HL-60 (cell line): ENCODE measurements around the gene IGFN1.
"Not testable (repeated sequence)": the region's sequence is repeated elsewhere in the genome, so short reads cannot be mapped to it uniquely, and the experiment has no call there.

Source experiments
- DNase-seq, 2 experiments: peaks; one replicate each; pipeline ENCODE4 v3.0.0-alpha.2; 2010 to 2020; ENCODE audit warnings: low read depth in 1 of 2, low spot score in 1 of 2
- H3K27ac ChIP-seq: fragments of 250-450 bp; sonication (Bioruptor Pico); replicated peaks from 2 replicates; pipeline ENCODE4 v1.5.1; 2020; ENCODE audit warnings: mild to moderate bottlenecking, moderate library complexity
- H3K27me3 ChIP-seq: fragments of 250-450 bp; sonication (Bioruptor Pico); 2 replicates; pipeline ENCODE4 v1.5.1; 2021; ENCODE audit warnings: mild to moderate bottlenecking, moderate library complexity; ENCODE audit not compliant: insufficient read depth, poor library complexity, severe bottlenecking
- H3K4me3 ChIP-seq: replicated peaks from 2 replicates; pipeline ENCODE4 v1.5.1; 2011; ENCODE audit warnings: mild to moderate bottlenecking, control low read depth, low read length; ENCODE audit not compliant: insufficient read depth
- CTCF ChIP-seq: IDR thresholded peaks from one replicate; pipeline ENCODE4 v1.5.1; 2011; ENCODE audit warnings: low read length, control low read depth, inconsistent platforms; ENCODE audit not compliant: insufficient read depth
- GABPA ChIP-seq: IDR thresholded peaks from 2 replicates; pipeline ENCODE4 v1.6.1; 2012; ENCODE audit warnings: low read depth
- POLR2AphosphoS5 ChIP-seq: IDR thresholded peaks from 2 replicates; pipeline ENCODE4 v1.6.1; 2012; ENCODE audit warnings: low read depth
- REST ChIP-seq: IDR thresholded peaks from 2 replicates; pipeline ENCODE4 v1.6.1; 2012; ENCODE audit warnings: low read depth; ENCODE audit not compliant: insufficient replicate concordance
- SPI1 ChIP-seq: IDR thresholded peaks from 2 replicates; pipeline ENCODE4 v1.6.1; 2012; ENCODE audit warnings: low read depth, mild to moderate bottlenecking, borderline replicate concordance

Gene IGFN1

GRCh38 chr1:201255479-201256362 lies 65.1 kb downstream of the IGFN1 start:
- Histone ChIP-seq H3K27ac (no peak overlapping the region), H3K4me3 (no peak overlapping the region), H3K27me3 (peaks cover 11% of the 10 kb centered on the region)
- TF ChIP-seq GABPA (no peak), POLR2AphosphoS5 (no peak), REST (no peak), SPI1 (no peak), CTCF (no peak)
- DNase-seq: no peak

- not testable (repeated sequence) for H3K27ac ChIP-seq, H3K4me3 ChIP-seq, DNase-seq
- H3K27me3 ChIP-seq: peaks cover 16% of the 10 kb centered on the region
Measured at GRCh38 chr1:201258132-201258531, 67.5 kb downstream of the IGFN1 start.

- H3K27ac ChIP-seq: no peak overlapping the region
- H3K27me3 ChIP-seq: peaks cover 16% of the 10 kb centered on the region
- no peak for DNase-seq
- no peak overlapping the region for H3K4me3 ChIP-seq
- no peak for TF ChIP-seq REST
- no peak for TF ChIP-seq GABPA
- TF ChIP-seq SPI1: no peak
- TF ChIP-seq POLR2AphosphoS5: no peak
- no peak for TF ChIP-seq CTCF
Measured at GRCh38 chr1:201258763-201259230, 68.2 kb downstream of the IGFN1 start.

GRCh38 chr1:201259476-201260235 lies 69.0 kb downstream of the IGFN1 start:
- TF ChIP-seq POLR2AphosphoS5: no peak
- TF ChIP-seq GABPA: no peak
- TF ChIP-seq CTCF: no peak
- no peak for TF ChIP-seq SPI1
- TF ChIP-seq REST: no peak
- Histone ChIP-seq H3K27me3 (peaks cover 16% of the 10 kb centered on the region), H3K4me3 (no peak overlapping the region), H3K27ac (no peak overlapping the region)
- no peak for DNase-seq
